Suprapubic skin (tissue), 4 donors: ENCODE measurements around the gene MPZL3. TPM values are rescaled to one million over a fixed set of nuclear protein-coding genes. Genes with fewer than 3 reads are reported as not detected.

Experiments
- DNase-seq, 2 donors: peaks; one replicate each; pipeline ENCODE4 v3.0.0-alpha.2; 2019; ENCODE audit warnings: low spot score in 2 of 2
- H3K27ac ChIP-seq: fragments of 200-600 bp; sonication (generic); one replicate; pipeline ENCODE4 v1.5.1; 2019
- H3K27me3 ChIP-seq: fragments of 200-600 bp; sonication (generic); one replicate; pipeline ENCODE4 v1.5.1; 2019
- H3K36me3 ChIP-seq: fragments of 200-600 bp; sonication (generic); one replicate; pipeline ENCODE4 v1.5.1; 2019
- H3K4me1 ChIP-seq: fragments of 200-600 bp; sonication (generic); one replicate; pipeline ENCODE4 v1.5.1; 2019
- H3K4me3 ChIP-seq: fragments of 200-600 bp; sonication (generic); one replicate; pipeline ENCODE4 v1.5.1; 2019; ENCODE audit warnings: mild to moderate bottlenecking
- H3K9me3 ChIP-seq: fragments of 200-600 bp; sonication (generic); one replicate; pipeline ENCODE4 v1.5.1; 2019
- CTCF ChIP-seq, 2 donors: fragments of 200-600 bp in 1 of 2; fragments of 450-650 bp in 1 of 2; sonication (generic) in 1 of 2; IDR thresholded peaks; one replicate each; pipeline ENCODE4 v1.5.1; 2016 to 2019; ENCODE audit warnings: antibody characterized with exemption in 2 of 2, mild to moderate bottlenecking in 1 of 2, moderate library complexity in 1 of 2
- EP300 ChIP-seq: sonication (generic); formaldehyde crosslinking; IDR thresholded peaks from one replicate; pipeline ENCODE4 v1.6.1; 2017; ENCODE audit warnings: antibody characterized with exemption
- POLR2A ChIP-seq, 2 donors: fragments of 450-650 bp; IDR thresholded peaks; one replicate each; pipeline ENCODE4 v1.6.1; 2017; ENCODE audit warnings: antibody characterized with exemption in 2 of 2, mild to moderate bottlenecking in 2 of 2, moderate library complexity in 2 of 2
- POLR2AphosphoS5 ChIP-seq, 3 donors: sonication (generic); formaldehyde crosslinking; IDR thresholded peaks; one replicate each; pipeline ENCODE4 v1.6.1; 2017; ENCODE audit warnings: antibody characterized with exemption in 3 of 3
- WGBS: methylation state at CpG from one replicate; pipeline ENCODE4 v1.1.5; 2018; 5-methylcytosine and 5-hydroxymethylcytosine counted together
- total RNA-seq, 4 donors: library from RNA; depleted of rRNA; stranded (reverse); fragments of >200 nt; gene quantifications; one replicate each; pipeline ENCODE4 v1.1.0, GENCODE V29; 2016

The MPZL3 gene
- total RNA-seq, 4 donors from 2014 or later = 23.9 to 87.2 (median 56.1) TPM

GRCh38 chr11:118283756-118284350 lies 31.7 kb upstream of the MPZL3 start:
- Histone ChIP-seq H3K27me3 (no peaks in the 10 kb centered on the region), H3K4me1 (no peaks in the 10 kb centered on the region), H3K4me3 (no peak overlapping the region), H3K9me3 (no peaks in the 10 kb centered on the region), H3K36me3 (no peaks in the 10 kb centered on the region), H3K27ac (no peak overlapping the region)
- DNase-seq = no peak
- 67% methylated on average over 4 of the region's 4 CpGs for WGBS
- TF ChIP-seq POLR2AphosphoS5 (IDR thresholded peaks at IDR 0.05) (no peak), CTCF (IDR thresholded peaks at IDR 0.05) (no peak), POLR2A (IDR thresholded peaks at IDR 0.05) (no peak), EP300 (no peak)

GRCh38 chr11:118283037-118283636 lies 31.0 kb upstream of the MPZL3 start:
- DNase-seq = no peak
- TF ChIP-seq EP300 = no peak
- TF ChIP-seq CTCF (IDR thresholded peaks at IDR 0.05) = no peak
- TF ChIP-seq POLR2AphosphoS5 (IDR thresholded peaks at IDR 0.05) = no peak
- TF ChIP-seq POLR2A (IDR thresholded peaks at IDR 0.05) = no peak
- no peaks in the 10 kb centered on the region for H3K27me3 ChIP-seq
- H3K4me1 ChIP-seq = no peaks in the 10 kb centered on the region
- no peak overlapping the region for H3K4me3 ChIP-seq
- H3K9me3 ChIP-seq = no peaks in the 10 kb centered on the region
- 74% methylated on average over 5 of the region's 5 CpGs for WGBS
- no peaks in the 10 kb centered on the region for H3K36me3 ChIP-seq
- H3K27ac ChIP-seq = no peak overlapping the region

- TF ChIP-seq POLR2A (IDR thresholded peaks at IDR 0.05) (no peak), CTCF (IDR thresholded peaks at IDR 0.05) (no peak), EP300 (no peak), POLR2AphosphoS5 (IDR thresholded peaks at IDR 0.05) (no peak)
- H3K4me3 ChIP-seq = no peak overlapping the region
- H3K4me1 ChIP-seq = peaks cover 5% of the 10 kb centered on the region
- H3K36me3 ChIP-seq = no peaks in the 10 kb centered on the region
- H3K27ac ChIP-seq = no peak overlapping the region
- no peak for DNase-seq
- H3K27me3 ChIP-seq = no peaks in the 10 kb centered on the region
- no peaks in the 10 kb centered on the region for H3K9me3 ChIP-seq
- WGBS = 49% methylated on average over 6 of the region's 6 CpGs
Observed at GRCh38 chr11:118282606-118283005, 30.4 kb upstream of the MPZL3 start.

- DNase-seq = no peak
- H3K27ac ChIP-seq = no peak overlapping the region
Observed at GRCh38 chr11:118281284-118281683, 29.1 kb upstream of the MPZL3 start.

More at GRCh38 chr11:118281284-118281683, 29.1 kb upstream of the MPZL3 start:
- no peaks in the 10 kb centered on the region for H3K27me3 ChIP-seq
- no peaks in the 10 kb centered on the region for H3K9me3 ChIP-seq
- no peak overlapping the region for H3K4me3 ChIP-seq
- no peak for TF ChIP-seq POLR2A (IDR thresholded peaks at IDR 0.05)
- no peak for TF ChIP-seq POLR2AphosphoS5 (IDR thresholded peaks at IDR 0.05)
- no peak for TF ChIP-seq CTCF (IDR thresholded peaks at IDR 0.05)
- TF ChIP-seq EP300 = no peak
- no peaks in the 10 kb centered on the region for H3K36me3 ChIP-seq
- WGBS = 65% methylated on average over 1 of the region's 1 CpG
- peaks cover 17% of the 10 kb centered on the region for H3K4me1 ChIP-seq
